ENCODE measurements around the gene EPG5.
"Not testable (repeated sequence)": the region's sequence is repeated elsewhere in the genome, so short reads cannot be mapped to it uniquely, and the experiment has no call there.

EPG5 gene

GRCh38 chr18:45838302-45839070 lies 128.6 kb downstream of the EPG5 start:
- DNase-seq = peak in 3 of 58 donors; percentile 15 to 19 (median 15)

DNA sequence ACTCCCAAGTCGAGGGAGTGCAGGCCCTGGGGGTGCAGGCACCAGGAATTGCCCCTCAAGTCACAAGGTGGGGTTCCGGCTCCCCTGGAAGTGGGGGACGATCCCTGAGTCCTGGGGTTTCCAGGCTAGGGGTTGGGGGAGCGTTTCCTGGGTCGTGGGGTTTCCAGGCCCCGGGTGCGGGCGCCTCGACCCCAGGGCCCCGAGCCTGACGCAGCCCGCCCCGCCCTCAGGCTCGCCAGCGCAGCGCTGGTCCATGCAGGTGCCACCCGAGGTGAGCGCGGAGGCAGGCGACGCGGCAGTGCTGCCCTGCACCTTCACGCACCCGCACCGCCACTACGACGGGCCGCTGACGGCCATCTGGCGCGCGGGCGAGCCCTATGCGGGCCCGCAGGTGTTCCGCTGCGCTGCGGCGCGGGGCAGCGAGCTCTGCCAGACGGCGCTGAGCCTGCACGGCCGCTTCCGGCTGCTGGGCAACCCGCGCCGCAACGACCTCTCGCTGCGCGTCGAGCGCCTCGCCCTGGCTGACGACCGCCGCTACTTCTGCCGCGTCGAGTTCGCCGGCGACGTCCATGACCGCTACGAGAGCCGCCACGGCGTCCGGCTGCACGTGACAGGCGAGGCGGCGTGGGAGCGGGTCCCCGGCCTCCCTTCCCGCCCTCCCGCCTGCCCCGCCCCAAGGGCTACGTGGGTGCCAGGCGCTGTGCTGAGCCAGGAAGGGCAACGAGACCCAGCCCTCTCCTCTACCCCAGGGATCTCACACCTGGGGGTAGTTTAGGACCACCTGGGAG lies 129.7 kb downstream of the EPG5 start:
- no peak for DNase-seq

GRCh38 chr18:45836242-45837205 lies 130.6 kb downstream of the EPG5 start:
- DNase-seq = no peak

DNA sequence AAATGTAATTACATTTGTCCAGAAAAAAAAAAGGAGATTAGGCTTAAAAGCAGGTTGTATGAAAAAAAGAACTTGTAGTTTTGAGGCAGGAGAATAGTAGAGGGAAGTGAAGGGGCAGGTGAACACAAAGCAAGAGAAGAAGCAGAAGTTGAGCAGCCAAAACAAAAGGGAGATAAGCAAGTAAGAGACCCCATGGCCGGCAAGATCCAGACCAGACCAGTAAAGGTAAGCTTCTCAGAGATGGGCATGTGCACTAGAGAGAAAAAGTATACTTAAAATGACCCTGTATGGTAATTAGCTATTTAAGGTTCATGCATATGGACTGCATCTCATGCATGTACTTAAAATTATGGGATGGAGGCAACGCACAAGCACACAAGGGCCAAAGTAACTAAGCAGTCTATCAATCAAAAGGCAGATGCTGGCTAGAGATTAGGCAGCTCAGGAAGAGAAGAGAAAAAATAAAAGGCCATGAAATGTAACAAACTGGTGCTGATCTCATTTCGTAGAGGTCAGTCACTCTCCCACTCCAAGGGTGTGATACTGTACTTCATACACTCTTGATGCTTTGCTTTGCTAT lies 132.0 kb downstream of the EPG5 start:
- no peak for DNase-seq

DNA sequence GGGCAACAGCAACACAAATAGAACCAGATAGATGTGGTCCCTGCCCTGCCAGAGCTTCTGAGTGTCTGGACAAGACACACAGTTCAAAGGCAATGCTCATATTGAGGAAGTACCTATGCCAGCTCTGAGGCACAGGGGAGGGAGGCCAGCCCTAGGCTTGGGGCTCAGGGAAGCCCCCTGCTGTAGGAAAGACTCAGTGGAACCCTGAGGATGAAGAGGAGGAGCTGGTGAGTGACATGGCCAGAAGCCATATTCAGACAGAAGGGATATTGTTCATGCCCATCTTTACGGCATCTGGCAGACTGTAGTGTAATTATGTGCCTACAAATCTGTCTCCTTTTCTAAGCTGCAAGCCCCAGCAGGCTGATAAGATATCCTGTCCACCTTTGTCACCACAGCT lies 132.8 kb downstream of the EPG5 start:
- no peak for DNase-seq

- DNase-seq = no peak
Observed at GRCh38 chr18:45833846-45834245, 133.3 kb downstream of the EPG5 start.

DNA sequence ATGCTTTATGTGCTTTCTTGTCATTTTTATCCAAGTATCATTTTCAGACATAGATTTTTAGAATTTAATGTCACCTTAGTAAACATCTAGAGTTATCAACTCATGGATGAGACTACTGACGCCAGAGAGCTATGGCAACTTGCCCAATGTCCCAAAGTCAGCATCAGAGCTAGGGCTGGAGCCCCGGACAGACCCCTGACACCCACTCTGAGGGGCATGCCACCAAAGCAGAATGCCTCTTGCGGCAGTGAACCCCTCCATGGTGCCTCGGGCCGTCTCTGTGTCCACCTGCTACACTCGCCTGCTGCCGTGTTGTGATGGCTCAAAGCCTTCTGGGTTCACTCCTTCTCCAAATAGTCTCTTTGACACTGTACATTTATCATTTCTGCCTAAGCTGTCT lies 136.2 kb downstream of the EPG5 start:
- DNase-seq = no peak

DNA sequence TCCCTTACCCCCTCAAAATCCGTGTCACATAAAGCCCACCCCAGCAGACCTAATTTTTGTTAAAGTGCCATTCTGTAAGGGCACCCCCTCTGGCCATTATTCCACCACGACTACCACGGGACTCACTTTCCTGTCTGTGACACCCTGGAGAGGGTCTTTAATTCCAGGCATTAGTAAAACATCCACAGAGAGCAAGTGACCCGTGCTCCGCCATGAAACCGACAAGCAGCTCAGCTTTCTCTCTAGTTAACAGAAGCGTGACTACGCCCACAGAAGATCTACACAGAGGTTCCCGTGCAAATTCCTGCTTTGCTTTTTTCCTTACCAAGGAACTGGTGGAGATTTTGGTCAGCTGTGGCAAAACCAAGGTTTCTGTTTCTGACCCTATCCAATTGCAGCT lies 137.3 kb downstream of the EPG5 start:
- DNase-seq = no peak

DNA sequence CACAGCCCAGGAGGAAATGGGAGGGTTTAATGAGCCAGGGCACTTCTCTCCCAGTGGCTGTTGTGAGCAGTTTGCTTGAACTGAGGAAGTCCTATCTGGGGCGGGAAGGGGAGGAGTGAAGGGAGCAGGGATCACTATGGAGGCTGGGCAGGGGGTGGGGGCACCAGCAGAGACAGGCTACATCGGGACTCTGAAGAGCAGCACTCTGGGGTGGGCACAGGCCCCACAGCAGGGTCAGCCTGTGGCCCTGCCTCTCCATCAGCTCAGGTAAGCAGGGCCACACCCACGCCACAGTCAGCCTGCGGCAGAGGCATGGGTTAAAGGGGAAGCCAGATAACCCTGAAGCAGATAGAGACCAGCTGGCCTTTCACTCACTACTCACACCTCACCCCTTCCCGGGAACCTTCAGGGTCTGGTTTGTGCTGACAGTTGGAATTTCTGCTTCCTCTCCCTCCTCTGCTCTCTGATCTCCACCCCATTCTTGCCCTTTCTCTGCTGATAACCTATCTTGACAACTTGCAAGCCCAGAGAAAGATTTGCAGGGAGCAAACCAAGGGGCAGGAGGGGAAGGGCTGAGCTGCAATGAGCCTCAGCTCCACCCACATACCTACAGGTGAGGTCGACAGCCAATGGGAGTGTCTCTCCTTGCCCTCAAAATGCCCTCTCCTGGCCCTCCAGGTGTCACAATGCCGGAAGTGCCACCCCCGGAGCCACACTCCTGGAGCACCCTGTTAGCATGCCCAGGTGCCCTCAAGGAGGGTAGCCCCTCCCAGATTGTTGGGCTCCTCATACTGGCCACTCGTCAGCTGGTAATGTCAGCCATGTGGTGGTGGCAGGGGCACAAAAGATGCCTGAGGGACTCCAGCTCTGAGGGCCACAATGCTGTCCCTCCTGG lies 138.0 kb downstream of the EPG5 start:
- no peak for DNase-seq

GRCh38 chr18:45826716-45827115 lies 140.4 kb downstream of the EPG5 start:
- not testable (repeated sequence) for DNase-seq

- no peak for DNase-seq
Observed at GRCh38 chr18:45826084-45826483, 141.0 kb downstream of the EPG5 start.

- DNase-seq = no peak
Observed at GRCh38 chr18:45825258-45826044, 141.7 kb downstream of the EPG5 start, which contains the start of gene SIGLEC15. TSS of gene SIGLEC15 (plus strand) at chr18:45825675. CDS start at chr18:45825729, 54 bp downstream.

GRCh38 chr18:45821711-45822110 lies 145.4 kb downstream of the EPG5 start:
- DNase-seq = no peak

DNA sequence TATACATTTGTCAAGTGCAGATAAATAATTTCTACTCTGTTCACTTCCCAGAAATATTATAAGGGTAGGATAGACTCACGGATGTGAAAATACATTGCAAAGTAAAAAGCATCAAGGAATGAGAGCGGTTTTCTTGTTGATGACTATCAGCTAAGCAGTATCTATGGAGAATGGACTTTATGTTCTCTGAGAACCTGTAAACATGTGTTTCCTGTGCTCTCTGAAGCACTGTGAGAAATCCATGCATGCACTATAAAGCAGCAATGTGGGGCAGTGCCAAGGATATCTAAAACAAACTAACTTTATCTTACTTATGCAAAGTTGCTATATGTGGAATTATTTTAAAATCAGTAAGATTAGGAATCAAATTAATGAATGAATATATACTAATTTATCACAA lies 146.1 kb downstream of the EPG5 start:
- DNase-seq = no peak

DNA sequence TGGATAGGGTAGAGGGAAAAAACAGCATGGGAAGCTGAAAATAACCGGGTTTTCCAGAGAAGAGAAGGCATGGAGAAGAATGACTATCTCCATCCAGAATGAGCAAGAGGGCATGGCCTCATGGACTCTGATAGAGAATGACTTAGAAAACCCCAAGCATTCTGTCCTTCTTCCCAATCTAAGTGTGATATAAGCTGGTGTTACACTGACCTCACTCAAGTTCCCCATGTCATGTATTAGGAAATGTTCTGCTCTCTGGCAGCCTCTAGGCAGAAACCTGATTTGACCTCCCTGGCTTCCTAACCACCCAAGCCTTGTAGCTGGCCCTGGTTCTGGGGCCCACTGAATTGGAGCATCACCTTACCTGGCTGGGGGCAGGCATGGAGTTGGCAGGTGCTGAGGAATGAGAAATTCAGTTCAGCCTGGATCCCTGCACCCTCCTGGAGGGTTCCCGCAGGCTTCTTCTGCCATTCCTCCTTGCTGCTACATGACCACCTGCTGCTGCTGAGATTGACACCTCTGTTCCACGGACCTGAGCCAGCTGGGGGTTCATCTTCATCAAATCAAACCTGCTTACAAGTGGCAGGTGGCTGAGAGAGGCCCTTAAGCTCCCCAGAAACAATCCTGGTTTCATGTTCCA lies 146.9 kb downstream of the EPG5 start:
- no peak for DNase-seq

GRCh38 chr18:45818765-45819164 lies 148.4 kb downstream of the EPG5 start:
- not testable (repeated sequence) for DNase-seq

GRCh38 chr18:45817543-45817942 lies 149.6 kb downstream of the EPG5 start:
- no peak for DNase-seq

DNA sequence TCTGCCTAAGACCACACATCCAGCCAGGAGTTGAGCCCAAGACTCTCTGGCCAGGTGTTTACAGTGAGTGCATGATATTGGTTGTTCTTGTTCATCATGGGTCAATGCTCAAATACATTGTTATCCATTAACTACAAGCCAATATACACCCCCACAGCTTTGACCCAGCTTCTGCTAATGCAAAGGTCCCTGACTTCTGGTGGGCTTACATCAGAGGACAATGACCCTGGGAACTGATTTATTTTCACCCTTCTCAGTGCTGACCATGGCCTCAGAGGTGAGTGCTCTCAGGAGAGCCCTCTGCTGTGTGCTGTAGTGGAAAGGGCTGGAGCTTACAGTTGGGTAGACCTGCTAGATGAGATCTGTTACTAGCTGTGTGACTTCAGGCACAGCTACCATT lies 152.4 kb downstream of the EPG5 start:
- not testable (repeated sequence) for DNase-seq

- DNase-seq = not testable (repeated sequence)
Observed at GRCh38 chr18:45807144-45807543, 160.0 kb downstream of the EPG5 start.

Measured in anterior cingulate cortex (tissue), 58 donors.